Coronary artery (tissue), 2 donors: Measurements from ENCODE around the gene CAMK2D.

ENCODE experiments used
- DNase-seq: peaks from one replicate; pipeline ENCODE4 v3.0.0-alpha.2; 2017; ENCODE audit warnings: low spot score
- H3K27ac ChIP-seq, 2 donors: fragments of 200-600 bp; sonication (generic); one replicate each; pipeline ENCODE4 v1.5.1; 2016 to 2019
- H3K4me3 ChIP-seq: fragments of 200-600 bp; sonication (generic); 2 replicates; pipeline ENCODE4 v1.5.1; 2016; ENCODE audit warnings: mild to moderate bottlenecking, moderate library complexity
- CTCF ChIP-seq: fragments of 200-600 bp; sonication (generic); IDR thresholded peaks from one replicate; pipeline ENCODE4 v1.5.1; 2019; ENCODE audit warnings: antibody characterized with exemption

The CAMK2D gene

GRCh38 chr4:113627321-113627720 lies 134.2 kb downstream of the CAMK2D start:
- no peak for TF ChIP-seq CTCF
- Histone ChIP-seq H3K27ac (no peak overlapping the region), H3K4me3 (no peak overlapping the region)
- no peak for DNase-seq

GRCh38 chr4:113625902-113626301 lies 135.6 kb downstream of the CAMK2D start:
- Histone ChIP-seq H3K4me3 (no peak overlapping the region), H3K27ac (no peak overlapping the region)
- TF ChIP-seq CTCF: no peak
- no peak for DNase-seq

- H3K27ac ChIP-seq: no peak overlapping the region
- no peak overlapping the region for H3K4me3 ChIP-seq
- no peak for DNase-seq
- no peak for TF ChIP-seq CTCF
These were observed 138.2 kb downstream of the CAMK2D start for GRCh38 chr4:113623274-113623894.

- H3K4me3 ChIP-seq: no peak overlapping the region
These were observed 139.9 kb downstream of the CAMK2D start for GRCh38 chr4:113621633-113622032.

GRCh38 chr4:113620032-113620431 lies 141.5 kb downstream of the CAMK2D start:
- Histone ChIP-seq H3K27ac (no peak overlapping the region), H3K4me3 (no peak overlapping the region)
- TF ChIP-seq CTCF: no peak
- DNase-seq: no peak

More at GRCh38 chr4:113621633-113622032, 139.9 kb downstream of the CAMK2D start:
- no peak overlapping the region for H3K27ac ChIP-seq
- TF ChIP-seq CTCF: no peak
- no peak for DNase-seq

- no peak for DNase-seq
- Histone ChIP-seq H3K27ac (no peak overlapping the region), H3K4me3 (no peak overlapping the region)
- no peak for TF ChIP-seq CTCF
These were observed 142.0 kb downstream of the CAMK2D start for GRCh38 chr4:113619526-113619925.

GRCh38 chr4:113618205-113618604 lies 143.3 kb downstream of the CAMK2D start:
- Histone ChIP-seq H3K4me3 (no peak overlapping the region), H3K27ac (no peak overlapping the region)
- DNase-seq: no peak
- TF ChIP-seq CTCF: no peak
